Endothelial cell of umbilical vein (primary cell): ENCODE results near the gene RAB11FIP3. TPM values are rescaled to one million over a fixed set of nuclear protein-coding genes. Genes with fewer than 3 reads are reported as not detected.

Experiments
- BruUV-seq: library from RNA; stranded (reverse); fragments of 400-500 nt; replicated peaks from 2 replicates; lab custom pipeline; 2021; lab: Mats Ljungman, UMichigan
- CTCF ChIA-PET: fragments of 300-600, 350-600 bp; sonication (Branson Sonifier 250); formaldehyde crosslinking; loops from one replicate; lab custom pipeline; 2021; ENCODE audit warnings: antibody characterized with exemption, inconsistent platforms; lab: Charles Lee
- POLR2A ChIA-PET: fragments of 300-600, 350-600 bp; sonication (Branson Sonifier 250); formaldehyde crosslinking; loops from one replicate; lab custom pipeline; 2021; ENCODE audit warnings: antibody characterized with exemption, inconsistent platforms; lab: Charles Lee
- DNase-seq: peaks from one replicate; pipeline ENCODE4 v3.0.0-alpha.2; 2011; ENCODE audit warnings: low read depth, low spot score
- FAIRE-seq: peaks from 2 replicates; lab custom pipeline; 2011; peaks lifted over from hg19 to GRCh38; lab: Jason Lieb, UNC
- H2AFZ ChIP-seq: 2 replicates; pipeline ENCODE4 v1.6.0; 2012; ENCODE audit warnings: low read depth, low read length, control low read depth, inconsistent platforms
- H3K27ac ChIP-seq: 2 replicates; pipeline ENCODE4 v1.5.1; 2011; ENCODE audit warnings: low read depth, mild to moderate bottlenecking, control low read depth, low read length, moderate library complexity; ENCODE audit not compliant: insufficient read depth
- H3K27me3 ChIP-seq, 2 experiments: 2 replicates each; pipeline versions ENCODE4 v1.6.0 to v1.6.1; 2011; ENCODE audit warnings: low read length in 2 of 2, mixed read lengths in 1 of 2; ENCODE audit not compliant: control insufficient read depth in 2 of 2, insufficient read depth in 2 of 2
- H3K36me3 ChIP-seq, 2 experiments: 2 replicates in 1 of 2; 3 replicates in 1 of 2; pipeline ENCODE4 v1.5.1; 2011; ENCODE audit warnings: low read length in 2 of 2, mild to moderate bottlenecking in 1 of 2, moderate library complexity in 1 of 2; ENCODE audit not compliant: control insufficient read depth in 2 of 2, insufficient read depth in 2 of 2; ENCODE audit errors: extremely low read depth in 1 of 2
- H3K4me1 ChIP-seq: 3 replicates; pipeline ENCODE4 v1.5.1; 2011; ENCODE audit warnings: mild to moderate bottlenecking, low read length; ENCODE audit not compliant: control insufficient read depth, insufficient read depth; ENCODE audit errors: extremely low read depth
- H3K4me2 ChIP-seq: 2 replicates; pipeline ENCODE4 v1.6.1; 2011; ENCODE audit warnings: low read length, control low read depth, mixed read lengths; ENCODE audit not compliant: insufficient read depth
- H3K4me3 ChIP-seq, 3 experiments: fragments of 200-600 bp in 1 of 3; sonication (generic), shearing (Covaris generic) in 1 of 3; replicated peaks in 1 of 3; 2 replicates each; pipeline ENCODE4 v1.5.1; 2011 to 2016; ENCODE audit warnings: control low read depth in 3 of 3, low read length in 3 of 3, mild to moderate bottlenecking in 2 of 3, inconsistent platforms in 1 of 3, low read depth in 1 of 3, moderate library complexity in 1 of 3; ENCODE audit not compliant: insufficient read depth in 1 of 3
- H3K79me2 ChIP-seq: 2 replicates; pipeline ENCODE4 v1.6.0; 2012; ENCODE audit warnings: low read length, inconsistent platforms; ENCODE audit not compliant: control insufficient read depth, insufficient read depth
- H3K9ac ChIP-seq: replicated peaks from 2 replicates; pipeline ENCODE3; 2011; ENCODE audit warnings: low read length, control low read depth; ENCODE audit not compliant: insufficient read depth; ENCODE audit errors: extremely low read depth
- H3K9me1 ChIP-seq: replicated peaks from 3 replicates; pipeline ENCODE4 v1.6.0; 2011; ENCODE audit warnings: mild to moderate bottlenecking, low read length; ENCODE audit not compliant: control insufficient read depth, insufficient read depth; ENCODE audit errors: extremely low read depth
- H3K9me3 ChIP-seq: replicated peaks from 2 replicates; pipeline ENCODE4 v1.5.1; 2012; ENCODE audit warnings: low read length, inconsistent platforms; ENCODE audit not compliant: control insufficient read depth, insufficient read depth
- H4K20me1 ChIP-seq: replicated peaks from 2 replicates; pipeline ENCODE3; 2011; ENCODE audit warnings: mild to moderate bottlenecking, low read length; ENCODE audit not compliant: control insufficient read depth, insufficient read depth; ENCODE audit errors: extremely low read depth
- CTCF ChIP-seq, 2 donors: IDR thresholded peaks; 1 replicate in 1 of 2; 2 replicates in 1 of 2; pipeline ENCODE4 v1.5.1; 2011; ENCODE audit warnings: low read length in 2 of 2, mild to moderate bottlenecking in 2 of 2, moderate library complexity in 2 of 2, control low read depth in 1 of 2, inconsistent platforms in 1 of 2, low read depth in 1 of 2; ENCODE audit not compliant: insufficient read depth in 1 of 2; ENCODE audit errors: extremely low read depth in 1 of 2
- EZH2 ChIP-seq: IDR thresholded peaks from 2 replicates; pipeline ENCODE4 v1.6.1; 2012; ENCODE audit warnings: borderline replicate concordance, low read depth, mild to moderate bottlenecking, moderate library complexity, low read length, inconsistent platforms; ENCODE audit not compliant: severe bottlenecking
- FOS ChIP-seq: IDR thresholded peaks from 2 replicates; pipeline ENCODE4 v1.6.1; 2011; ENCODE audit warnings: mild to moderate bottlenecking, low read length, moderate library complexity, borderline replicate concordance; ENCODE audit not compliant: insufficient read depth
- GATA2 ChIP-seq: IDR thresholded peaks from 2 replicates; pipeline ENCODE4 v1.7.0; 2011; ENCODE audit warnings: low read depth, mild to moderate bottlenecking, moderate library complexity, mixed read lengths, low read length; ENCODE audit not compliant: insufficient read length, insufficient read depth
- JUN ChIP-seq: IDR thresholded peaks from 2 replicates; pipeline ENCODE4 v1.6.1; 2011; ENCODE audit warnings: borderline replicate concordance, low read depth; ENCODE audit not compliant: insufficient read length, insufficient read depth
- MYC ChIP-seq: IDR thresholded peaks from one replicate; pipeline ENCODE4 v1.6.1; 2011; ENCODE audit warnings: mild to moderate bottlenecking, low read depth, low read length
- POLR2A ChIP-seq: IDR thresholded peaks from 2 replicates; pipeline ENCODE4 v1.6.1; 2012; ENCODE audit warnings: low read depth, mild to moderate bottlenecking, control low read depth, low read length
- POLR2AphosphoS5 ChIP-seq: IDR thresholded peaks from 2 replicates; pipeline ENCODE4 v1.6.1; 2012; ENCODE audit warnings: low read depth, mild to moderate bottlenecking, control low read depth, low read length, moderate library complexity; ENCODE audit not compliant: insufficient read depth
- dilution Hi-C: fragments of 300-500 bp; cut with MboI; formaldehyde crosslinking; loops from one replicate; pipeline ENCODE4 v1.15.0; 2019; ENCODE audit warnings: low sequenced_read_pairs; ENCODE audit not compliant: extremely low pct_ligation_motif_present
- intact Hi-C: fragments of 100-400 bp; cut with micrococcal nuclease; formaldehyde crosslinking; loops from one replicate; pipeline ENCODE4 v1.10.0; 2022
- polyA plus RNA-seq, 4 experiments: library from polyadenylated mRNA; depleted of rRNA in 3 of 4; stranded (reverse) in 3 of 4; unstranded in 1 of 4; fragments of >200 nt; gene quantifications; 2 replicates each; pipeline versions ENCODE4 v1.2.1 to v1.2.3, GENCODE V29; 2011 to 2012; ENCODE audit warnings: missing spikeins in 1 of 4
- total RNA-seq: library from RNA; stranded (reverse); gene quantifications from 2 replicates; pipeline ENCODE4 v1.2.3, GENCODE V29; 2021
- TF ChIP-seq, protein P1 (sequence below): IDR thresholded peaks from 2 replicates; pipeline ENCODE4 v1.6.1; 2011; ENCODE audit not compliant: insufficient read depth, insufficient read length

The RAB11FIP3 gene
- total and polyA plus RNA-seq, 2 donors (not counting 3 experiments of a cell fraction or from before 2014, with no cell fraction given), result 20.5 to 75.9 TPM

DNA sequence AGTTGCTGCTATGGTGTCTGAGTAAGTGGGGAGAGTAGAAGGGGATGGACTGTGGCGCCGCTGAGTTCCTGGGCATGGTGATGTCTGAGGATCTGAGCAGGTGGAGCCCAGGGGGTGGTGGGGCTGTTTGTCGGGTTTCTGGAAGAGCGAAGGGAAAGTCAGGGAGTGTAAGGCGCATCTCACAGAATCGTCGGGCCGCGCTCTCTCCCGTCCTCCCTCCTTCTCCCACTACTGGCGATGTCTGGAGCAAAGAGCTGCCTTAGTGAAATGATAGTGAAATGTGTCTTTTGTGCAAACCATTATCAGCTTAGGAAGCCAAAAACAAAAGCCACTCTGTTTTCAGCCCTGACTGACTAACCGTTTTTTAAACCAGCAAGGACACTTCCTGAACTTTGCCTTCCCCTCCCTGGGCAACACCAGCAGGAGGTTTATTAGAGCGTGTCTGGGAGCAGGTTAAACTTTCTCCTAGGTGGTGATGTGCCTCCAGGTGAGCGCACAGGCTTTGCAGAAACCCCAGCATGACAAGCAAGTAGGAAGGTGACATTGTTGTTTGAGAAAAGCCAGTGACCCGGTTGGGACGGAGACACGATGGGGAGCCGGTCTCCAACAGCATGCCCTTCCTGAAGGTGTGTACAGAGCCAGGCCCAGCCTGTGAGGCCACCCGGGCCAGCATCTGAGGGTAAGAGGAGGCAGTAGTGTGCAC lies 49.1 kb downstream of the RAB11FIP3 start:
- TF ChIP-seq, protein P1, sequence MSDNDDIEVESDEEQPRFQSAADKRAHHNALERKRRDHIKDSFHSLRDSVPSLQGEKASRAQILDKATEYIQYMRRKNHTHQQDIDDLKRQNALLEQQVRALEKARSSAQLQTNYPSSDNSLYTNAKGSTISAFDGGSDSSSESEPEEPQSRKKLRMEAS, result no peak
- TF ChIP-seq POLR2AphosphoS5 (no peak), CTCF (IDR thresholded peaks at IDR 0.05; ENCODE audit: extremely low read depth in 1 of 2, insufficient read depth in 1 of 2, low read depth in 1 of 2, low read length in 2 of 2) (no peak), POLR2A (no peak), EZH2 (no peak), MYC (no peak), GATA2 (no peak), FOS (no peak), JUN (no peak)
- Histone ChIP-seq H3K9me1 (no peaks in the 10 kb centered on the region), H3K4me1 (peaks cover 8% of the 10 kb centered on the region), H4K20me1 (no peaks in the 10 kb centered on the region), H2AFZ (no peak overlapping the region), H3K9me3 (no peaks in the 10 kb centered on the region), H3K4me2 (no peak overlapping the region), H3K27me3 (no peaks in the 10 kb centered on the region), H3K4me3 (no peak overlapping the region), H3K9ac (no peak overlapping the region), H3K27ac (no peak overlapping the region), H3K79me2 (no peaks in the 10 kb centered on the region), H3K36me3 (peaks cover 0 to 14% of the 10 kb centered on the region in 2 experiments)
- dilution Hi-C loops (no loop called here), intact Hi-C loops (loop anchor here (5.0 kb wide), 1 partner anchor 47 kb away; the partner anchor contains the start of gene RAB11FIP3)
- FAIRE-seq (no peak), DNase-seq (no peak)
- ChIA-PET POLR2A (no interaction called here), CTCF (no interaction called here)
- BruUV-seq, result no TSS peak
